ENCODE measurements around the gene MLLT3. TPM values are rescaled to one million over a fixed set of nuclear protein-coding genes. Genes with fewer than 3 reads are reported as not detected.
A peak's percentile ranks its signal among the peaks of the same experiment; 100 is the strongest.

Gene MLLT3
- total RNA-seq, 4 donors from 2014 or later: 10.8 to 17.5 (median 12.4) TPM

DNA sequence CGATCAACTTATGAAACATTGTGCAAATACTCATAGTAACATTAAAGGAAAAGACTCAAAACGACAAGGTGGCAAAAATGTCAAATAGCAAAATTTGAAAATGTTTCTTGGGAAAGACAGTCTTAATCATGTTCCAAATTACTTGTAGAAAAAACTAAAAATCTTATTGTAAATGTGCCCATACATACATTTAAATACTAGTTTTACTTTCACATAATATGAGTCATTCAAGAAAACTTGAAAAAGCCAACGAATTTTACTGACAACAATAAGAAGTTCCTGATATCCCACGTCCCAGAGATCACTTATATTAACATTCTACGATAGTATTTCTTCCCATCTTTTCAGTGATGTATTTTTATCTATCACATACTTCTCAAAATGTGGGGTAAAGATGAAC, 13.7 kb downstream of the MLLT3 start:
- H3K27me3 ChIP-seq: no peaks in the 10 kb centered on the region
- H3K4me1 ChIP-seq: peaks cover 5% of the 10 kb centered on the region
- no peak for TF ChIP-seq EP300 (IDR thresholded peaks at IDR 0.05)
- TF ChIP-seq, protein P1, sequence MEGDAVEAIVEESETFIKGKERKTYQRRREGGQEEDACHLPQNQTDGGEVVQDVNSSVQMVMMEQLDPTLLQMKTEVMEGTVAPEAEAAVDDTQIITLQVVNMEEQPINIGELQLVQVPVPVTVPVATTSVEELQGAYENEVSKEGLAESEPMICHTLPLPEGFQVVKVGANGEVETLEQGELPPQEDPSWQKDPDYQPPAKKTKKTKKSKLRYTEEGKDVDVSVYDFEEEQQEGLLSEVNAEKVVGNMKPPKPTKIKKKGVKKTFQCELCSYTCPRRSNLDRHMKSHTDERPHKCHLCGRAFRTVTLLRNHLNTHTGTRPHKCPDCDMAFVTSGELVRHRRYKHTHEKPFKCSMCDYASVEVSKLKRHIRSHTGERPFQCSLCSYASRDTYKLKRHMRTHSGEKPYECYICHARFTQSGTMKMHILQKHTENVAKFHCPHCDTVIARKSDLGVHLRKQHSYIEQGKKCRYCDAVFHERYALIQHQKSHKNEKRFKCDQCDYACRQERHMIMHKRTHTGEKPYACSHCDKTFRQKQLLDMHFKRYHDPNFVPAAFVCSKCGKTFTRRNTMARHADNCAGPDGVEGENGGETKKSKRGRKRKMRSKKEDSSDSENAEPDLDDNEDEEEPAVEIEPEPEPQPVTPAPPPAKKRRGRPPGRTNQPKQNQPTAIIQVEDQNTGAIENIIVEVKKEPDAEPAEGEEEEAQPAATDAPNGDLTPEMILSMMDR (IDR thresholded peaks at IDR 0.05): no peak
- no peak for TF ChIP-seq POLR2A (IDR thresholded peaks at IDR 0.05)
- TF ChIP-seq POLR2AphosphoS5 (IDR thresholded peaks at IDR 0.05): no peak
- no peaks in the 10 kb centered on the region for H3K9me3 ChIP-seq
- WGBS: 82% methylated on average over 5 of the region's 5 CpGs
- no peak for DNase-seq (ENCODE audit: low spot score in 2 of 2)
- no peak overlapping the region for H3K4me3 ChIP-seq
- no peak overlapping the region for H3K27ac ChIP-seq
- H3K36me3 ChIP-seq: no peaks in the 10 kb centered on the region

- no peak overlapping the region for H3K27ac ChIP-seq
- H3K9me3 ChIP-seq: no peaks in the 10 kb centered on the region
- H3K4me1 ChIP-seq: peaks cover 13% of the 10 kb centered on the region
- no peaks in the 10 kb centered on the region for H3K36me3 ChIP-seq
- 35% methylated on average over 2 of the region's 2 CpGs for WGBS
- no peaks in the 10 kb centered on the region for H3K27me3 ChIP-seq
- no peak overlapping the region for H3K4me3 ChIP-seq
- DNase-seq (ENCODE audit: low spot score in 2 of 2): no peak
- TF ChIP-seq EP300 (IDR thresholded peaks at IDR 0.05) (no peak), POLR2AphosphoS5 (IDR thresholded peaks at IDR 0.05) (no peak)
- TF ChIP-seq, protein P1 (IDR thresholded peaks at IDR 0.05): no peak
Observed at GRCh38 chr9:20606652-20607051, 15.6 kb downstream of the MLLT3 start.

DNA sequence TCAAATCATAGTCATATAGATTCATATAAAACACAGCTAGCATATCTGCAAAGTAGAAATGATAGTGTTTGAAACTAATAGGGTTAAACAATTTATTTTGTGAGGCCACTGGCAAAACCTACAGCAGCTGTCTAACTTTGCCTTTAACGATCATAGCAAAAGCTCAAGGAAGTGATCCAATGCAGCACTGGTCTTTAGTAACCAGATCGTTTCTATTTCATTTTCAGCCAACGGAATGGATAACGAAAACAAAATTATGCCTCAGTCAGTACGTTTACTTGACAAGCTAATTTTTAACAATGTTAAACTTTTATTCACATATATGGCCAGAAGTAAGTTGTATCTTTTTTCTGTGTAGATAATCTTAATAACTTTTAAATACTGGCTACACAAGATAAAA, 17.7 kb downstream of the MLLT3 start:
- Histone ChIP-seq H3K27me3 (no peaks in the 10 kb centered on the region), H3K4me1 (peaks cover 15% of the 10 kb centered on the region), H3K4me3 (peak overlapping the region; percentile 26), H3K9me3 (no peaks in the 10 kb centered on the region), H3K36me3 (no peaks in the 10 kb centered on the region), H3K27ac (no peak overlapping the region)
- no peak for DNase-seq (ENCODE audit: low spot score in 2 of 2)
- 32% methylated on average over 5 of the region's 5 CpGs for WGBS
- TF ChIP-seq EP300 (IDR thresholded peaks at IDR 0.05): no peak
- no peak for TF ChIP-seq POLR2AphosphoS5 (IDR thresholded peaks at IDR 0.05)
- TF ChIP-seq, protein P1 (IDR thresholded peaks at IDR 0.05): no peak
- TF ChIP-seq POLR2A (IDR thresholded peaks at IDR 0.05): no peak

DNA sequence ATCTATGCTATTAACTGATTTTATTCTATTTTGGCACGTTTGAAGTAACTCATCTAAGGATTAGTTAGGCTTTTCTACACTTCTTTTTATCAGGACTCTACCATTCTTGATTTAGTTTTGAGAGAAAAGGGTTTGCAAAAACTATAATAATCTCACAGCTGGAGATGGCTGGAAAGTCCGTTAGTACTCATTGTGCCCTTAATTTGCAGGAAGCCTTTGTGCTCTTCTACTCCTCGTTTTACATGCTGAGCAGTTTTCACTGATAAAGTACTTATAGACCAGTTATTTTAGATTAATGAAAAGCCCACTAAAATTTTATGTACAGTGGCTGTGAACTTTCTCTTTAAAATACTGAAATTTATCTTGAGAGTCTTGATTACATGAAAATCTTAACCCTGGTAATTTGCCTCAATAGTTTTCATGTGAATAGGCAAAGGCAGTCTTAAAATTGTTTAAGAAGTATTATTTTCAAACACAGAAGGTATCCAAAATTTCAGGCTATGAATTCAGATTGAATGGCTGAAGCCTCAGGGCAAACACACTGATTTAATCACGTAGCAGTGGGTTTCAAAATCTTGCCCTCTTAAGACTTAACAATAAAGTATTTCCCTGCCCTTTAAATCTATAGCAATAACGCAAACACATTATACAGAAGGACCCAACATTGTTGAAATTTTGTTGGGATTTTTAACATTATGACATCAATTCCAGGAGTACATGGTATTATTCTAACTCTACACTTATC, 18.6 kb downstream of the MLLT3 start:
- DNase-seq (ENCODE audit: low spot score in 2 of 2): no peak
- no peak overlapping the region for H3K27ac ChIP-seq
- TF ChIP-seq POLR2A (IDR thresholded peaks at IDR 0.05): no peak
- TF ChIP-seq, protein P1 (IDR thresholded peaks at IDR 0.05): no peak
- no peak for TF ChIP-seq EP300 (IDR thresholded peaks at IDR 0.05)
- TF ChIP-seq POLR2AphosphoS5 (IDR thresholded peaks at IDR 0.05): no peak
- H3K36me3 ChIP-seq: no peaks in the 10 kb centered on the region
- H3K4me3 ChIP-seq: no peak overlapping the region
- WGBS: 62% methylated on average over 5 of the region's 5 CpGs
- no peaks in the 10 kb centered on the region for H3K27me3 ChIP-seq
- H3K9me3 ChIP-seq: no peaks in the 10 kb centered on the region
- H3K4me1 ChIP-seq: peaks cover 19% of the 10 kb centered on the region

- no peak overlapping the region for H3K4me3 ChIP-seq
- TF ChIP-seq EP300 (IDR thresholded peaks at IDR 0.05) (no peak), POLR2AphosphoS5 (IDR thresholded peaks at IDR 0.05) (no peak), POLR2A (IDR thresholded peaks at IDR 0.05) (no peak)
- TF ChIP-seq, protein P1 (IDR thresholded peaks at IDR 0.05): no peak
- DNase-seq (ENCODE audit: low spot score in 2 of 2): no peak
- H3K4me1 ChIP-seq: peaks cover 19% of the 10 kb centered on the region
- 86% methylated on average over 1 of the region's 1 CpG for WGBS
- H3K9me3 ChIP-seq: no peaks in the 10 kb centered on the region
- no peaks in the 10 kb centered on the region for H3K36me3 ChIP-seq
- no peaks in the 10 kb centered on the region for H3K27me3 ChIP-seq
- H3K27ac ChIP-seq: no peak overlapping the region
Observed at GRCh38 chr9:20601292-20601691, 21.0 kb downstream of the MLLT3 start.

All from suprapubic skin (tissue), 4 donors.